Upper lobe of left lung (tissue), 6 donors: ENCODE data around the gene FAT2. TPM values are rescaled to one million over a fixed set of nuclear protein-coding genes. Genes with fewer than 3 reads are reported as not detected.

Source experiments
- ATAC-seq, 2 donors: fragments of 200-7000 bp; cut with Tn5 transposase; one replicate each; pipeline ENCODE4 v1.9.1; 2022; ENCODE audit warnings: mild to moderate bottlenecking in 2 of 2, moderate library complexity in 2 of 2; ENCODE audit not compliant: low FRiP score in 2 of 2
- DNase-seq, 2 donors: peaks; one replicate each; pipeline ENCODE4 v3.0.0-alpha.2; 2019 to 2020
- H3K27ac ChIP-seq, 4 donors: fragments of 200-600 bp; sonication (generic); one replicate each; pipeline ENCODE4 v1.5.1; 2016 to 2019
- H3K27me3 ChIP-seq, 4 donors: fragments of 200-600 bp; sonication (generic); one replicate each; pipeline ENCODE4 v1.5.1; 2017 to 2019
- H3K36me3 ChIP-seq, 4 donors: fragments of 200-600 bp; sonication (generic); one replicate each; pipeline ENCODE4 v1.5.1; 2016 to 2019
- H3K4me1 ChIP-seq, 4 donors: fragments of 200-600 bp; sonication (generic); one replicate each; pipeline ENCODE4 v1.5.1; 2018 to 2019
- H3K4me3 ChIP-seq, 4 donors: fragments of 200-600 bp; sonication (generic); one replicate each; pipeline ENCODE4 v1.5.1; 2017 to 2019; ENCODE audit warnings: mild to moderate bottlenecking in 2 of 4, moderate library complexity in 1 of 4
- H3K9me3 ChIP-seq, 4 donors: fragments of 200-600 bp; sonication (generic); one replicate each; pipeline ENCODE4 v1.5.1; 2018 to 2019
- CTCF ChIP-seq, 6 experiments: fragments of 450-650 bp in 4 of 6; fragments of 200-600 bp in 2 of 6; sonication (generic) in 2 of 6; IDR thresholded peaks; one replicate each; pipeline ENCODE4 v1.5.1; 2016 to 2019; ENCODE audit warnings: antibody characterized with exemption in 6 of 6
- EP300 ChIP-seq, 4 donors: sonication (generic); formaldehyde crosslinking; IDR thresholded peaks; one replicate each; pipeline ENCODE4 v1.5.1; 2017; ENCODE audit warnings: antibody characterized with exemption in 4 of 4, control low read depth in 2 of 4
- POLR2A ChIP-seq, 4 donors: fragments of 450-650 bp; IDR thresholded peaks; one replicate each; pipeline ENCODE4 v1.5.1; 2016 to 2017; ENCODE audit warnings: antibody characterized with exemption in 4 of 4, mild to moderate bottlenecking in 2 of 4
- POLR2AphosphoS5 ChIP-seq, 2 donors: sonication (generic); formaldehyde crosslinking; IDR thresholded peaks; one replicate each; pipeline ENCODE4 v1.5.1; 2017; ENCODE audit warnings: antibody characterized with exemption in 2 of 2
- WGBS, 2 donors: methylation state at CpG; one replicate each; pipeline ENCODE4 v1.1.5; 2017 to 2018; 5-methylcytosine and 5-hydroxymethylcytosine counted together
- total RNA-seq, 6 donors: library from RNA; depleted of rRNA in 4 of 6; stranded (reverse); fragments of >200 nt in 4 of 6; gene quantifications; one replicate each; pipeline versions ENCODE4 v1.1.0 to v1.2.1, GENCODE V29; 2016 to 2021
- donor health status: DM: no; HTN: no; CAD: no; lungs with moderate emphysema.
- donor health status: DM: no; HTN: yes; CAD: no; lungs with severe emphysema.

Gene FAT2
- total RNA-seq, 6 donors from 2014 or later = under 0.01 to 2.3 (median 0.06) TPM; not detected in 1

- Histone ChIP-seq H3K27me3 (no peaks in the 10 kb centered on the region), H3K27ac (no peak overlapping the region), H3K4me3 (no peak overlapping the region), H3K9me3 (no peaks in the 10 kb centered on the region), H3K36me3 (no peaks in the 10 kb centered on the region), H3K4me1 (no peaks in the 10 kb centered on the region)
- DNase-seq (no peak), ATAC-seq (no peak)
- WGBS, 2 donors = 71 to 86% methylated on average over 4 of the region's 4 CpGs
- no peak for TF ChIP-seq POLR2AphosphoS5 (IDR thresholded peaks at IDR 0.05)
- TF ChIP-seq CTCF (IDR thresholded peaks at IDR 0.05) = no peak
- no peak for TF ChIP-seq POLR2A (IDR thresholded peaks at IDR 0.05)
- TF ChIP-seq EP300 (IDR thresholded peaks at IDR 0.05) = no peak
Observed at GRCh38 chr5:151555760-151556576, 35.2 kb downstream of the FAT2 start.

GRCh38 chr5:151553695-151554094 is 37.4 kb downstream of the FAT2 start:
- ATAC-seq (no peak), DNase-seq (no peak)
- TF ChIP-seq POLR2AphosphoS5 (IDR thresholded peaks at IDR 0.05) (no peak), POLR2A (IDR thresholded peaks at IDR 0.05) (no peak), EP300 (IDR thresholded peaks at IDR 0.05) (no peak), CTCF (IDR thresholded peaks at IDR 0.05) (no peak)
- H3K27me3 ChIP-seq = no peaks in the 10 kb centered on the region
- no peaks in the 10 kb centered on the region for H3K4me1 ChIP-seq
- H3K27ac ChIP-seq = no peak overlapping the region
- no peaks in the 10 kb centered on the region for H3K9me3 ChIP-seq
- H3K36me3 ChIP-seq = no peaks in the 10 kb centered on the region
- WGBS, 2 donors = 77 to 83% methylated on average over 5 of the region's 5 CpGs
- H3K4me3 ChIP-seq = no peak overlapping the region

- DNase-seq = no peak
- ATAC-seq = no peak
- H3K27ac ChIP-seq = no peak overlapping the region
- TF ChIP-seq POLR2AphosphoS5 (IDR thresholded peaks at IDR 0.05) = no peak
- no peak for TF ChIP-seq EP300 (IDR thresholded peaks at IDR 0.05)
- TF ChIP-seq POLR2A (IDR thresholded peaks at IDR 0.05) = no peak
- TF ChIP-seq CTCF (IDR thresholded peaks at IDR 0.05) = no peak
- no peaks in the 10 kb centered on the region for H3K27me3 ChIP-seq
- H3K9me3 ChIP-seq = no peaks in the 10 kb centered on the region
- H3K4me3 ChIP-seq = no peak overlapping the region
- WGBS, 2 donors = 86 to 93% methylated on average over 8 to 10 of the region's 10 CpGs
- no peaks in the 10 kb centered on the region for H3K36me3 ChIP-seq
- H3K4me1 ChIP-seq = no peaks in the 10 kb centered on the region
Observed at GRCh38 chr5:151553130-151553670, 37.9 kb downstream of the FAT2 start.

GRCh38 chr5:151551985-151552384 is 39.1 kb downstream of the FAT2 start:
- no peak for TF ChIP-seq CTCF (IDR thresholded peaks at IDR 0.05)
- no peak for TF ChIP-seq POLR2AphosphoS5 (IDR thresholded peaks at IDR 0.05)
- TF ChIP-seq EP300 (IDR thresholded peaks at IDR 0.05) = no peak
- no peak for TF ChIP-seq POLR2A (IDR thresholded peaks at IDR 0.05)
- ATAC-seq (no peak), DNase-seq (no peak)
- Histone ChIP-seq H3K9me3 (no peaks in the 10 kb centered on the region), H3K27ac (no peak overlapping the region), H3K36me3 (no peaks in the 10 kb centered on the region), H3K4me3 (no peak overlapping the region), H3K27me3 (no peaks in the 10 kb centered on the region), H3K4me1 (no peaks in the 10 kb centered on the region)
- 90 to 93% methylated on average over 3 of the region's 3 CpGs for WGBS, 2 donors
